Colonic mucosa (tissue), 4 donors: ENCODE data around the gene JPT2. TPM values are rescaled to one million over a fixed set of nuclear protein-coding genes. Genes with fewer than 3 reads are reported as not detected.
"Not testable (repeated sequence)": the region's sequence is repeated elsewhere in the genome, so short reads cannot be mapped to it uniquely, and the experiment has no call there.

Experiments
- DNase-seq: peaks from one replicate; pipeline ENCODE4 v3.0.0-alpha.2; 2020
- H3K27ac ChIP-seq: fragments of 200-600 bp; one replicate; pipeline ENCODE4 v1.8.0; 2021
- H3K27me3 ChIP-seq: fragments of 200-600 bp; one replicate; pipeline ENCODE4 v1.8.0; 2021
- H3K36me3 ChIP-seq: fragments of 200-600 bp; one replicate; pipeline ENCODE4 v1.8.0; 2021
- H3K4me1 ChIP-seq: fragments of 200-600 bp; one replicate; pipeline ENCODE4 v1.8.0; 2021; ENCODE audit warnings: mild to moderate bottlenecking
- H3K4me3 ChIP-seq: fragments of 200-600 bp; one replicate; pipeline ENCODE4 v1.8.0; 2021
- H3K9ac ChIP-seq, 2 donors: one replicate each; pipeline ENCODE4 v1.7.0; 2013; ENCODE audit warnings: control low read depth in 2 of 2, low read depth in 2 of 2, low read length in 2 of 2
- H3K9me3 ChIP-seq: fragments of 200-600 bp; one replicate; pipeline ENCODE4 v1.8.0; 2021
- intact Hi-C: fragments of 100-400 bp; cut with DNase I; formaldehyde crosslinking; loops from one replicate; pipeline ENCODE4 v1.14.1; 2022
- total RNA-seq, 2 donors: library from RNA; stranded (reverse); fragmentation: NEBNext Ultra II Directional in 1 of 2; extraction: Animal tissue kit (Norgen Biotek cat#: 25700) in 1 of 2; gene quantifications; one replicate each; pipeline ENCODE4 v1.2.1, GENCODE V29; 2021
- TF ChIP-seq, protein P1 (sequence below): fragments of 200-600 bp; IDR thresholded peaks from one replicate; pipeline ENCODE4 v1.8.0; 2022; ENCODE audit warnings: antibody characterized with exemption, mild to moderate bottlenecking
- donor health status: healthy.
- donor health status: DM: no; HTN: no; CAD: no.
- donor health status: DM: no; HTN: no; CAD: no.

Gene JPT2
- total RNA-seq, 2 donors from 2014 or later, result 53.5 to 123 TPM

- Histone ChIP-seq H3K9me3 (no peaks in the 10 kb centered on the region), H3K27me3 (no peaks in the 10 kb centered on the region), H3K36me3 (peaks cover 3% of the 10 kb centered on the region), H3K4me3 (no peak overlapping the region), H3K27ac (no peak overlapping the region), H3K4me1 (no peaks in the 10 kb centered on the region), H3K9ac (no peak overlapping the region)
- TF ChIP-seq, protein P1, sequence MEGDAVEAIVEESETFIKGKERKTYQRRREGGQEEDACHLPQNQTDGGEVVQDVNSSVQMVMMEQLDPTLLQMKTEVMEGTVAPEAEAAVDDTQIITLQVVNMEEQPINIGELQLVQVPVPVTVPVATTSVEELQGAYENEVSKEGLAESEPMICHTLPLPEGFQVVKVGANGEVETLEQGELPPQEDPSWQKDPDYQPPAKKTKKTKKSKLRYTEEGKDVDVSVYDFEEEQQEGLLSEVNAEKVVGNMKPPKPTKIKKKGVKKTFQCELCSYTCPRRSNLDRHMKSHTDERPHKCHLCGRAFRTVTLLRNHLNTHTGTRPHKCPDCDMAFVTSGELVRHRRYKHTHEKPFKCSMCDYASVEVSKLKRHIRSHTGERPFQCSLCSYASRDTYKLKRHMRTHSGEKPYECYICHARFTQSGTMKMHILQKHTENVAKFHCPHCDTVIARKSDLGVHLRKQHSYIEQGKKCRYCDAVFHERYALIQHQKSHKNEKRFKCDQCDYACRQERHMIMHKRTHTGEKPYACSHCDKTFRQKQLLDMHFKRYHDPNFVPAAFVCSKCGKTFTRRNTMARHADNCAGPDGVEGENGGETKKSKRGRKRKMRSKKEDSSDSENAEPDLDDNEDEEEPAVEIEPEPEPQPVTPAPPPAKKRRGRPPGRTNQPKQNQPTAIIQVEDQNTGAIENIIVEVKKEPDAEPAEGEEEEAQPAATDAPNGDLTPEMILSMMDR, result no peak
- no peak for DNase-seq
- intact Hi-C loops, result no loop called here
Observed at GRCh38 chr16:1729445-1729844, 51.4 kb downstream of the JPT2 start.

DNA sequence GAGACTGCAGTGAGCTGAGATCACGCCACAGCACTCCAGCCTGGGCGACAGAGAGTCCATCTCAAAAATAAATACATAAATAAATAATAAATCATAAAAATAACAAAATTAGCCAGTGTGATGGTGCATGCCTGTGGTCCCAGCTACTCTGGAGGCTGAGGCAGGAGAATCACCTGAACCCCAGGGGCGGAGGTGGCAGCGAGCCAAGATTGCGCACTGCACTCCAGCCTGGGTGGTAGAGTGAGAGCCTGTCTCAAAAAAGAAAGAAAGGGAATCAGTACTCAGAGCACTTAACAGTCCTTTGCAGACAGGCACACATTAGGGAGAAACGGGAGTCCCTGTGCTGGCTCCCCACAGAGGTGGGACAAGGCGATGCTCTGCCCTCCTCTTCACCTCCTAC, 53.0 kb downstream of the JPT2 start:
- H3K36me3 ChIP-seq, result peaks cover 3% of the 10 kb centered on the region
- no peaks in the 10 kb centered on the region for H3K9me3 ChIP-seq
- no peak overlapping the region for H3K27ac ChIP-seq
- TF ChIP-seq, protein P1, result no peak
- no peak overlapping the region for H3K9ac ChIP-seq
- H3K27me3 ChIP-seq, result no peaks in the 10 kb centered on the region
- no peak for DNase-seq
- H3K4me1 ChIP-seq, result no peaks in the 10 kb centered on the region
- intact Hi-C loops, result no loop called here
- H3K4me3 ChIP-seq, result no peak overlapping the region

DNA sequence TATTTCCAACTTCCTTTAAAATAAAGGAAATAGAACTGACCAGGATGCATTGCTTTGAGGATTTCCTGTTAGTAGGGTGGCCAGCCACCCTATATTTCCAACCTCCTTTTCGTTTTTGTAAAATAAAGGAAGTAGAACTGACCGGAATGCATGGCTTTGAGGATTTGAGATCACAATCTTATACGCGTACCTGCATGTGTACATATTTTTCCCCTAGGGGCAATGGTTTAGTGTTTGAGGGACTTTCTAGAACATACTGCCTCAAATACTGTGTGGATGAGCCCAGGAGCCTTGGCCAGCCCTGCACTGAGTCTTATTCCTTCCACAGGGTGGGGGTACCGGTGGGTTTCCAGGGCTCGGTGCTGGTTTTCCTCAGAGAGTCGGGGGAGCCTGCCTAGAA, 53.5 kb downstream of the JPT2 start:
- no peaks in the 10 kb centered on the region for H3K9me3 ChIP-seq
- no peak for DNase-seq
- no peaks in the 10 kb centered on the region for H3K4me1 ChIP-seq
- TF ChIP-seq, protein P1, result no peak
- no peak overlapping the region for H3K9ac ChIP-seq
- intact Hi-C loops, result no loop called here
- peaks cover 3% of the 10 kb centered on the region for H3K36me3 ChIP-seq
- H3K27ac ChIP-seq, result no peak overlapping the region
- no peaks in the 10 kb centered on the region for H3K27me3 ChIP-seq
- no peak overlapping the region for H3K4me3 ChIP-seq

- Histone ChIP-seq H3K4me1 (no peaks in the 10 kb centered on the region), H3K27me3 (no peaks in the 10 kb centered on the region), H3K27ac (no peak overlapping the region), H3K4me3 (no peak overlapping the region), H3K36me3 (peaks cover 3% of the 10 kb centered on the region), H3K9me3 (no peaks in the 10 kb centered on the region), H3K9ac (no peak overlapping the region)
- TF ChIP-seq, protein P1, result no peak
- DNase-seq, result no peak
- intact Hi-C loops, result no loop called here
Observed at GRCh38 chr16:1732071-1732470, 54.0 kb downstream of the JPT2 start.

GRCh38 chr16:1732551-1732987, 54.5 kb downstream of the JPT2 start:
- intact Hi-C loops, H3K4me3 ChIP-seq, DNase-seq, H3K27me3 ChIP-seq, H3K9me3 ChIP-seq, H3K36me3 ChIP-seq, H3K4me1 ChIP-seq, H3K9ac ChIP-seq, H3K27ac ChIP-seq: not testable (repeated sequence)

GRCh38 chr16:1734123-1734522, 56.0 kb downstream of the JPT2 start:
- intact Hi-C loops, result no loop called here
- no peak overlapping the region for H3K27ac ChIP-seq
- H3K36me3 ChIP-seq, result peaks cover 1% of the 10 kb centered on the region
- H3K4me1 ChIP-seq, result no peaks in the 10 kb centered on the region
- no peak overlapping the region for H3K4me3 ChIP-seq
- no peaks in the 10 kb centered on the region for H3K9me3 ChIP-seq
- H3K27me3 ChIP-seq, result no peaks in the 10 kb centered on the region
- H3K9ac ChIP-seq, result no peak overlapping the region
- TF ChIP-seq, protein P1, result no peak
- no peak for DNase-seq
